Endothelial cell of umbilical vein (primary cell): ENCODE measurements around the gene SLC38A11. TPM values are rescaled to one million over a fixed set of nuclear protein-coding genes. Genes with fewer than 3 reads are reported as not detected.

Experiments used
- BruUV-seq: library from RNA; stranded (reverse); fragments of 400-500 nt; replicated peaks from 2 replicates; lab custom pipeline; 2021; lab: Mats Ljungman, UMichigan
- CTCF ChIA-PET: fragments of 300-600, 350-600 bp; sonication (Branson Sonifier 250); formaldehyde crosslinking; loops from one replicate; lab custom pipeline; 2021; ENCODE audit warnings: antibody characterized with exemption, inconsistent platforms; lab: Charles Lee
- POLR2A ChIA-PET: fragments of 300-600, 350-600 bp; sonication (Branson Sonifier 250); formaldehyde crosslinking; loops from one replicate; lab custom pipeline; 2021; ENCODE audit warnings: antibody characterized with exemption, inconsistent platforms; lab: Charles Lee
- DNase-seq: peaks from one replicate; pipeline ENCODE4 v3.0.0-alpha.2; 2011; ENCODE audit warnings: low read depth, low spot score
- FAIRE-seq: peaks from 2 replicates; lab custom pipeline; 2011; peaks lifted over from hg19 to GRCh38; lab: Jason Lieb, UNC
- H2AFZ ChIP-seq: 2 replicates; pipeline ENCODE4 v1.6.0; 2012; ENCODE audit warnings: low read depth, low read length, control low read depth, inconsistent platforms
- H3K27ac ChIP-seq: 2 replicates; pipeline ENCODE4 v1.5.1; 2011; ENCODE audit warnings: low read depth, mild to moderate bottlenecking, control low read depth, low read length, moderate library complexity; ENCODE audit not compliant: insufficient read depth
- H3K27me3 ChIP-seq, 2 experiments: 2 replicates each; pipeline versions ENCODE4 v1.6.0 to v1.6.1; 2011; ENCODE audit warnings: low read length in 2 of 2, mixed read lengths in 1 of 2; ENCODE audit not compliant: control insufficient read depth in 2 of 2, insufficient read depth in 2 of 2
- H3K36me3 ChIP-seq, 2 experiments: 2 replicates in 1 of 2; 3 replicates in 1 of 2; pipeline ENCODE4 v1.5.1; 2011; ENCODE audit warnings: low read length in 2 of 2, mild to moderate bottlenecking in 1 of 2, moderate library complexity in 1 of 2; ENCODE audit not compliant: control insufficient read depth in 2 of 2, insufficient read depth in 2 of 2; ENCODE audit errors: extremely low read depth in 1 of 2
- H3K4me1 ChIP-seq: 3 replicates; pipeline ENCODE4 v1.5.1; 2011; ENCODE audit warnings: mild to moderate bottlenecking, low read length; ENCODE audit not compliant: control insufficient read depth, insufficient read depth; ENCODE audit errors: extremely low read depth
- H3K4me2 ChIP-seq: 2 replicates; pipeline ENCODE4 v1.6.1; 2011; ENCODE audit warnings: low read length, control low read depth, mixed read lengths; ENCODE audit not compliant: insufficient read depth
- H3K4me3 ChIP-seq, 3 experiments: fragments of 200-600 bp in 1 of 3; sonication (generic), shearing (Covaris generic) in 1 of 3; replicated peaks in 1 of 3; 2 replicates each; pipeline ENCODE4 v1.5.1; 2011 to 2016; ENCODE audit warnings: control low read depth in 3 of 3, low read length in 3 of 3, mild to moderate bottlenecking in 2 of 3, inconsistent platforms in 1 of 3, low read depth in 1 of 3, moderate library complexity in 1 of 3; ENCODE audit not compliant: insufficient read depth in 1 of 3
- H3K79me2 ChIP-seq: 2 replicates; pipeline ENCODE4 v1.6.0; 2012; ENCODE audit warnings: low read length, inconsistent platforms; ENCODE audit not compliant: control insufficient read depth, insufficient read depth
- H3K9ac ChIP-seq: replicated peaks from 2 replicates; pipeline ENCODE3; 2011; ENCODE audit warnings: low read length, control low read depth; ENCODE audit not compliant: insufficient read depth; ENCODE audit errors: extremely low read depth
- H3K9me1 ChIP-seq: replicated peaks from 3 replicates; pipeline ENCODE4 v1.6.0; 2011; ENCODE audit warnings: mild to moderate bottlenecking, low read length; ENCODE audit not compliant: control insufficient read depth, insufficient read depth; ENCODE audit errors: extremely low read depth
- H3K9me3 ChIP-seq: replicated peaks from 2 replicates; pipeline ENCODE4 v1.5.1; 2012; ENCODE audit warnings: low read length, inconsistent platforms; ENCODE audit not compliant: control insufficient read depth, insufficient read depth
- H4K20me1 ChIP-seq: replicated peaks from 2 replicates; pipeline ENCODE3; 2011; ENCODE audit warnings: mild to moderate bottlenecking, low read length; ENCODE audit not compliant: control insufficient read depth, insufficient read depth; ENCODE audit errors: extremely low read depth
- CTCF ChIP-seq, 2 donors: IDR thresholded peaks; 1 replicate in 1 of 2; 2 replicates in 1 of 2; pipeline ENCODE4 v1.5.1; 2011; ENCODE audit warnings: low read length in 2 of 2, mild to moderate bottlenecking in 2 of 2, moderate library complexity in 2 of 2, control low read depth in 1 of 2, inconsistent platforms in 1 of 2, low read depth in 1 of 2; ENCODE audit not compliant: insufficient read depth in 1 of 2; ENCODE audit errors: extremely low read depth in 1 of 2
- EZH2 ChIP-seq: IDR thresholded peaks from 2 replicates; pipeline ENCODE4 v1.6.1; 2012; ENCODE audit warnings: borderline replicate concordance, low read depth, mild to moderate bottlenecking, moderate library complexity, low read length, inconsistent platforms; ENCODE audit not compliant: severe bottlenecking
- FOS ChIP-seq: IDR thresholded peaks from 2 replicates; pipeline ENCODE4 v1.6.1; 2011; ENCODE audit warnings: mild to moderate bottlenecking, low read length, moderate library complexity, borderline replicate concordance; ENCODE audit not compliant: insufficient read depth
- GATA2 ChIP-seq: IDR thresholded peaks from 2 replicates; pipeline ENCODE4 v1.7.0; 2011; ENCODE audit warnings: low read depth, mild to moderate bottlenecking, moderate library complexity, mixed read lengths, low read length; ENCODE audit not compliant: insufficient read length, insufficient read depth
- JUN ChIP-seq: IDR thresholded peaks from 2 replicates; pipeline ENCODE4 v1.6.1; 2011; ENCODE audit warnings: borderline replicate concordance, low read depth; ENCODE audit not compliant: insufficient read length, insufficient read depth
- MAX ChIP-seq: IDR thresholded peaks from 2 replicates; pipeline ENCODE4 v1.6.1; 2011; ENCODE audit not compliant: insufficient read depth, insufficient read length
- MYC ChIP-seq: IDR thresholded peaks from one replicate; pipeline ENCODE4 v1.6.1; 2011; ENCODE audit warnings: mild to moderate bottlenecking, low read depth, low read length
- POLR2A ChIP-seq: IDR thresholded peaks from 2 replicates; pipeline ENCODE4 v1.6.1; 2012; ENCODE audit warnings: low read depth, mild to moderate bottlenecking, control low read depth, low read length
- POLR2AphosphoS5 ChIP-seq: IDR thresholded peaks from 2 replicates; pipeline ENCODE4 v1.6.1; 2012; ENCODE audit warnings: low read depth, mild to moderate bottlenecking, control low read depth, low read length, moderate library complexity; ENCODE audit not compliant: insufficient read depth
- dilution Hi-C: fragments of 300-500 bp; cut with MboI; formaldehyde crosslinking; loops from one replicate; pipeline ENCODE4 v1.15.0; 2019; ENCODE audit warnings: low sequenced_read_pairs; ENCODE audit not compliant: extremely low pct_ligation_motif_present
- intact Hi-C: fragments of 100-400 bp; cut with micrococcal nuclease; formaldehyde crosslinking; loops from one replicate; pipeline ENCODE4 v1.10.0; 2022
- polyA plus RNA-seq, 4 experiments: library from polyadenylated mRNA; depleted of rRNA in 3 of 4; stranded (reverse) in 3 of 4; unstranded in 1 of 4; fragments of >200 nt; gene quantifications; 2 replicates each; pipeline versions ENCODE4 v1.2.1 to v1.2.3, GENCODE V29; 2011 to 2012; ENCODE audit warnings: missing spikeins in 1 of 4
- total RNA-seq: library from RNA; stranded (reverse); gene quantifications from 2 replicates; pipeline ENCODE4 v1.2.3, GENCODE V29; 2021

Gene SLC38A11
- total and polyA plus RNA-seq, 2 donors (not counting 3 experiments of a cell fraction or from before 2014, with no cell fraction given): not detected

GRCh38 chr2:164850235-164850634, 105.1 kb downstream of the SLC38A11 start:
- H3K9ac ChIP-seq: no peak overlapping the region
- no peak overlapping the region for H2AFZ ChIP-seq
- DNase-seq (no peak), FAIRE-seq (no peak)
- H3K79me2 ChIP-seq: no peaks in the 10 kb centered on the region
- H3K4me1 ChIP-seq: no peaks in the 10 kb centered on the region
- TF ChIP-seq CTCF (IDR thresholded peaks at IDR 0.05; ENCODE audit: extremely low read depth in 1 of 2, insufficient read depth in 1 of 2, low read depth in 1 of 2, low read length in 2 of 2) (no peak), MYC (no peak), JUN (no peak), GATA2 (no peak), FOS (no peak), MAX (no peak), POLR2A (no peak), EZH2 (no peak), POLR2AphosphoS5 (no peak)
- intact Hi-C loops: no loop called here
- CTCF ChIA-PET: interaction anchor here (1.0 kb wide), 1 partner anchor 21 kb away, joined by 3 read pairs; no protein-coding TSS in a partner anchor
- no peak overlapping the region for H3K4me2 ChIP-seq
- no peaks in the 10 kb centered on the region for H3K9me3 ChIP-seq
- H3K36me3 ChIP-seq: no peaks in the 10 kb centered on the region
- H3K27me3 ChIP-seq: no peaks in the 10 kb centered on the region
- no peaks in the 10 kb centered on the region for H3K9me1 ChIP-seq
- POLR2A ChIA-PET: no interaction called here
- no peaks in the 10 kb centered on the region for H4K20me1 ChIP-seq
- no peak overlapping the region for H3K27ac ChIP-seq
- BruUV-seq: no TSS peak
- H3K4me3 ChIP-seq: no peak overlapping the region
- dilution Hi-C loops: no loop called here
